Measurements from ENCODE around the gene ZDHHC9.

ZDHHC9 gene

GRCh38 chrX:129785160-129785947 is 58.3 kb downstream of the ZDHHC9 start:
- DNase-seq, result no peak

GRCh38 chrX:129784371-129784770 is 59.3 kb downstream of the ZDHHC9 start:
- no peak for DNase-seq

GRCh38 chrX:129783291-129783713 is 60.4 kb downstream of the ZDHHC9 start:
- DNase-seq, result no peak

GRCh38 chrX:129782706-129783105 is 61.0 kb downstream of the ZDHHC9 start:
- DNase-seq, result no peak

- DNase-seq, result no peak
Measured at GRCh38 chrX:129781680-129782495, 61.8 kb downstream of the ZDHHC9 start.

GRCh38 chrX:129781134-129781672 is 62.5 kb downstream of the ZDHHC9 start:
- no peak for DNase-seq

GRCh38 chrX:129780441-129781105 is 63.1 kb downstream of the ZDHHC9 start:
- DNase-seq, result no peak

- no peak for DNase-seq
Measured at GRCh38 chrX:129779747-129780146, 63.9 kb downstream of the ZDHHC9 start, which contains the start of gene SASH3. Gene SASH3, plus strand, starts transcription at chrX:129779949. Its CDS starts 149 bp downstream, at chrX:129780098.

- no peak for DNase-seq
Measured at GRCh38 chrX:129779086-129779672, 64.5 kb downstream of the ZDHHC9 start.

- DNase-seq, result peak; percentile 90
Measured at GRCh38 chrX:129777218-129778030, 66.3 kb downstream of the ZDHHC9 start.

- DNase-seq, result peak; percentile 52
Measured at GRCh38 chrX:129773649-129774458, 69.8 kb downstream of the ZDHHC9 start.

GRCh38 chrX:129772796-129773431 is 70.8 kb downstream of the ZDHHC9 start:
- no peak for DNase-seq

- DNase-seq, result no peak
Measured at GRCh38 chrX:129771266-129771995, 72.3 kb downstream of the ZDHHC9 start.

- no peak for DNase-seq
Measured at GRCh38 chrX:129769467-129770154, 74.1 kb downstream of the ZDHHC9 start.

- no peak for DNase-seq
Measured at GRCh38 chrX:129768586-129769466, 74.9 kb downstream of the ZDHHC9 start.

- no peak for DNase-seq
Measured at GRCh38 chrX:129768186-129768585, 75.5 kb downstream of the ZDHHC9 start.

- no peak for DNase-seq
Measured at GRCh38 chrX:129763666-129764065, 80.0 kb downstream of the ZDHHC9 start.

- no peak for DNase-seq
Measured at GRCh38 chrX:129762448-129762847, 81.2 kb downstream of the ZDHHC9 start.
